Neural progenitor cell (in vitro differentiated cells): Measurements from ENCODE around the gene PERP. TPM values are rescaled to one million over a fixed set of nuclear protein-coding genes. Genes with fewer than 3 reads are reported as not detected.

ENCODE experiments used
- DNase-seq: peaks from one replicate; pipeline ENCODE4 v3.0.0-alpha.2; 2016; ENCODE audit warnings: low spot score
- H2AFZ ChIP-seq: fragments of 200-600 bp; sonication (generic); replicated peaks from 2 replicates; pipeline ENCODE4 v1.6.1; 2016; ENCODE audit warnings: antibody characterized with exemption
- H3F3A ChIP-seq: fragments of 200-600 bp; sonication (generic); 2 replicates; pipeline ENCODE4 v1.6.1; 2016; ENCODE audit warnings: antibody characterized with exemption, low read depth
- H3K27ac ChIP-seq: fragments of 200-600 bp; sonication (generic); 2 replicates; pipeline ENCODE4 v1.5.1; 2016; ENCODE audit warnings: mild to moderate bottlenecking
- H3K27me3 ChIP-seq: fragments of 200-600 bp; sonication (generic); 2 replicates; pipeline ENCODE4 v1.6.1; 2016; ENCODE audit warnings: mild to moderate bottlenecking, moderate library complexity
- H3K36me3 ChIP-seq: fragments of 200-600 bp; sonication (generic); 2 replicates; pipeline ENCODE4 v1.5.1; 2016
- H3K4me1 ChIP-seq: fragments of 200-600 bp; sonication (generic); 2 replicates; pipeline ENCODE4 v1.6.1; 2016; ENCODE audit warnings: mixed run types
- H3K4me2 ChIP-seq: fragments of 200-600 bp; sonication (generic); 2 replicates; pipeline ENCODE4 v1.6.1; 2016
- H3K4me3 ChIP-seq: fragments of 200-600 bp; sonication (generic); 2 replicates; pipeline ENCODE4 v1.5.1; 2016
- H3K79me2 ChIP-seq: fragments of 200-600 bp; sonication (generic); 2 replicates; pipeline ENCODE4 v1.6.1; 2016; ENCODE audit warnings: low read depth
- H3K9ac ChIP-seq: fragments of 200-600 bp; sonication (generic); 2 replicates; pipeline ENCODE4 v1.6.1; 2016
- H3K9me3 ChIP-seq: fragments of 200-600 bp; sonication (generic); 2 replicates; pipeline ENCODE4 v1.5.1; 2016; ENCODE audit warnings: low read depth
- H4K20me1 ChIP-seq: fragments of 200-600 bp; sonication (generic); 2 replicates; pipeline ENCODE4 v1.6.1; 2016; ENCODE audit warnings: low read depth
- H3K27ac Mint-ChIP-seq: 3 replicates; pipeline ENCODE4 v1.8.0; 2021; ENCODE audit warnings: mixed read lengths
- H3K27me3 Mint-ChIP-seq: 2 replicates; pipeline ENCODE4 v1.8.0; 2022; ENCODE audit warnings: low read depth, mild to moderate bottlenecking, inconsistent platforms, moderate library complexity, mixed read lengths; ENCODE audit not compliant: insufficient read depth
- H3K36me3 Mint-ChIP-seq: 3 replicates; pipeline ENCODE4 v1.8.0; 2021; ENCODE audit warnings: mixed read lengths
- H3K4me1 Mint-ChIP-seq: 3 replicates; pipeline ENCODE4 v1.8.0; 2021; ENCODE audit warnings: mixed read lengths
- H3K4me3 Mint-ChIP-seq: 3 replicates; pipeline ENCODE4 v1.8.0; 2021; ENCODE audit warnings: mild to moderate bottlenecking, moderate library complexity, mixed read lengths
- H3K9me3 Mint-ChIP-seq: 3 replicates; pipeline ENCODE4 v1.8.0; 2020; ENCODE audit warnings: mixed read lengths
- EZH2 ChIP-seq: fragments of 200-600 bp; sonication (generic); IDR thresholded peaks from 2 replicates; pipeline ENCODE4 v1.6.1; 2017; ENCODE audit warnings: antibody characterized with exemption, mild to moderate bottlenecking, moderate library complexity
- EZH2phosphoT487 ChIP-seq: fragments of 200-600 bp; sonication (generic); IDR thresholded peaks from 2 replicates; pipeline ENCODE4 v1.6.1; 2017; ENCODE audit warnings: antibody characterized with exemption
- total RNA-seq: library from RNA; depleted of rRNA; stranded (reverse); fragments of >200 nt; gene quantifications from 2 replicates; pipeline ENCODE4 v1.2.3, GENCODE V29; 2015; ENCODE audit warnings: low replicate concordance
- TF ChIP-seq, protein P1 (sequence below): fragments of 200-600 bp; sonication (generic); IDR thresholded peaks from 2 replicates; pipeline ENCODE4 v1.5.1; 2017; ENCODE audit warnings: antibody characterized with exemption, mild to moderate bottlenecking

PERP gene
- total RNA-seq, 1 donor from 2014 or later: 35.4 TPM

DNA sequence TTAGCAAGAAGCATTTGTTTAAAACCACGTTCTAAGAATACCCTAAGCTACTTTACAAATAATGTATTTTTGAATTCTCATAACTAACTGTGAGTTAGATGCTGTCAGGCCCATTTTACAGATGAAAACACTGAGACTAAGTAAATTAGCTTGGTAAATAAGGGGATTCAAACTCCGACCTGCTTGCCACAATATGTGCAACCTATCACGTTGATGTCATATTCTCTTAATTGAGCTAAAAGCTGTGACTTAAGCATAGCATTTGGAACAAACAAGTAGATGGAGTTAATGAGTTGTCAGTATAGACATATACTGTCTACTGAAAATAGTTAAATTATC lies 9.4 kb upstream of the PERP start:
- H3K9ac ChIP-seq: no peak overlapping the region
- Mint-ChIP-seq H3K27me3 (no peaks in the 10 kb centered on the region), H3K4me1 (peaks cover 6% of the 10 kb centered on the region), H3K36me3 (no peaks in the 10 kb centered on the region), H3K4me3 (no peak overlapping the region), H3K27ac (no peak overlapping the region), H3K9me3 (no peaks in the 10 kb centered on the region)
- no peak overlapping the region for H2AFZ ChIP-seq
- no peak for DNase-seq
- no peaks in the 10 kb centered on the region for H3K36me3 ChIP-seq
- no peak overlapping the region for H3K27ac ChIP-seq
- no peaks in the 10 kb centered on the region for H3K9me3 ChIP-seq
- H4K20me1 ChIP-seq: no peaks in the 10 kb centered on the region
- no peaks in the 10 kb centered on the region for H3F3A ChIP-seq
- TF ChIP-seq, protein P1, sequence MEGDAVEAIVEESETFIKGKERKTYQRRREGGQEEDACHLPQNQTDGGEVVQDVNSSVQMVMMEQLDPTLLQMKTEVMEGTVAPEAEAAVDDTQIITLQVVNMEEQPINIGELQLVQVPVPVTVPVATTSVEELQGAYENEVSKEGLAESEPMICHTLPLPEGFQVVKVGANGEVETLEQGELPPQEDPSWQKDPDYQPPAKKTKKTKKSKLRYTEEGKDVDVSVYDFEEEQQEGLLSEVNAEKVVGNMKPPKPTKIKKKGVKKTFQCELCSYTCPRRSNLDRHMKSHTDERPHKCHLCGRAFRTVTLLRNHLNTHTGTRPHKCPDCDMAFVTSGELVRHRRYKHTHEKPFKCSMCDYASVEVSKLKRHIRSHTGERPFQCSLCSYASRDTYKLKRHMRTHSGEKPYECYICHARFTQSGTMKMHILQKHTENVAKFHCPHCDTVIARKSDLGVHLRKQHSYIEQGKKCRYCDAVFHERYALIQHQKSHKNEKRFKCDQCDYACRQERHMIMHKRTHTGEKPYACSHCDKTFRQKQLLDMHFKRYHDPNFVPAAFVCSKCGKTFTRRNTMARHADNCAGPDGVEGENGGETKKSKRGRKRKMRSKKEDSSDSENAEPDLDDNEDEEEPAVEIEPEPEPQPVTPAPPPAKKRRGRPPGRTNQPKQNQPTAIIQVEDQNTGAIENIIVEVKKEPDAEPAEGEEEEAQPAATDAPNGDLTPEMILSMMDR: no peak
- TF ChIP-seq EZH2phosphoT487: no peak
- TF ChIP-seq EZH2: no peak
- H3K79me2 ChIP-seq: no peaks in the 10 kb centered on the region
- no peak overlapping the region for H3K4me2 ChIP-seq
- H3K27me3 ChIP-seq: no peaks in the 10 kb centered on the region
- H3K4me1 ChIP-seq: no peaks in the 10 kb centered on the region
- H3K4me3 ChIP-seq: no peak overlapping the region

DNA sequence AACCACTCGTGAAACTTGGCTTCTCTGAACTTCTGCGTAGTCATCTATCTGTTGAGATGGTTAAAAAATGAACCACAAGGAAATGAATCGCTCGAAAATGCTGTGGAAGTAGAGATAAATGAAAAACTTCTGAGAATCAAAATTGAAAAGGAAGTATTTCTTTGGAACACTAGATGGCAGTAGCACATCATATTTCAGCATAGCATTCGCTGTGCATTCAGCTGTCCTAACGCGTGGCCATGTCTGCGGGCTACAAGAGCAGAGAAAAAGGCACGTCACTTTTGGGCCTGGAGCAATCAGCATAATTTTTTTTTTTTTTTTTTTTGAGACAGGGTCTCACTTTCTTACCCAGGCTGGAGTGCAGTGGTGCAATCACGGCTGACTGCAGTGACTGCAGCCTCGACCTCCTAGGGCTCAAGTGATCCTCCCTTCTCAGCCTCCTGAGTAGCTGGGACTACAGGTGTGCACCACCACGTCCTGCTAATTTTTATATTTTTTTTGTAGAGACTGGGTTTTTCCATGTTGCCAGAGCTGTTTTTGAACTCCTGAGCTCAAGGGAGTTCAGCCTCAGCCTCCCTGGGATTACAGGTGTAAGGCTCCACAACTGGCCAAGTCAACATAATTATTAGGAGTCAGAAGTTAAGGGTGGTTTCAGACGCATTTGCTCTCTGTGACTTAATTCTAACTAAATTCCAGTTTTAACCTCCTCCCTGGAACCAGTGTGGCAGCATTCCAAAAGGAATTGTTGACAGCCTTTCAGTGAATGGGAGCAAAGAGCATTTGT lies 8.8 kb upstream of the PERP start:
- no peaks in the 10 kb centered on the region for H3K27me3 Mint-ChIP-seq
- Histone ChIP-seq H2AFZ (no peak overlapping the region), H3K79me2 (no peaks in the 10 kb centered on the region), H3K9me3 (no peaks in the 10 kb centered on the region), H3F3A (no peaks in the 10 kb centered on the region), H3K36me3 (no peaks in the 10 kb centered on the region), H3K27ac (no peak overlapping the region), H3K4me2 (no peak overlapping the region), H3K4me3 (no peak overlapping the region), H4K20me1 (no peaks in the 10 kb centered on the region), H3K9ac (no peak overlapping the region), H3K27me3 (no peaks in the 10 kb centered on the region), H3K4me1 (no peaks in the 10 kb centered on the region)
- TF ChIP-seq EZH2phosphoT487 (no peak), EZH2 (no peak)
- TF ChIP-seq, protein P1: peak; percentile 83
- H3K27ac Mint-ChIP-seq: no peak overlapping the region
- H3K4me1 Mint-ChIP-seq: peaks cover 6% of the 10 kb centered on the region
- H3K4me3 Mint-ChIP-seq: no peak overlapping the region
- no peaks in the 10 kb centered on the region for H3K9me3 Mint-ChIP-seq
- DNase-seq: peak; percentile 81
- no peaks in the 10 kb centered on the region for H3K36me3 Mint-ChIP-seq

DNA sequence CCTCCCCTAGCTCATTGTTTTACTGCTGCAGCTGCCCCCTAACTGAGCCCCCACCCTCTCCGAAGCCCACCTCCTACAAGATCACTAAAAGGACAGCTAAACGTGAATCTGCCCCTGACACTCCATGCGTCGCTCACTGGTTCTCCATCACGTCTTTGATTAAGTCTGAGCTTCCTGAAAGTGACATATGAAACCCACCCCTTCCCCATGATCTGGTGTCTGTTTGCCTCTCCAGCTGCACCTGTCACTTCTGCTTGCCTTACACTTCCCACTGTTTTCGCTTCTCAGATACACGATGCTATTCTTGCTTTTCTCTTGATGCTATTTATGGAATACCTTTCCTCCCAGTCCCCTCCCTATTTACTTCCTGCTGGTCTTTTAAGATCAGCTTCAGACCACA lies 8.0 kb upstream of the PERP start:
- Histone ChIP-seq H3K36me3 (no peaks in the 10 kb centered on the region), H3K4me1 (no peaks in the 10 kb centered on the region), H4K20me1 (no peaks in the 10 kb centered on the region), H3K79me2 (no peaks in the 10 kb centered on the region), H3K27ac (no peak overlapping the region), H3K9me3 (no peaks in the 10 kb centered on the region), H3K4me2 (no peak overlapping the region), H3K9ac (no peak overlapping the region), H3K27me3 (no peaks in the 10 kb centered on the region), H3F3A (no peaks in the 10 kb centered on the region), H3K4me3 (no peak overlapping the region), H2AFZ (peak overlapping the region; percentile 4)
- H3K9me3 Mint-ChIP-seq: no peaks in the 10 kb centered on the region
- no peaks in the 10 kb centered on the region for H3K36me3 Mint-ChIP-seq
- H3K4me3 Mint-ChIP-seq: no peak overlapping the region
- no peak overlapping the region for H3K27ac Mint-ChIP-seq
- no peak for TF ChIP-seq EZH2phosphoT487
- TF ChIP-seq EZH2: no peak
- TF ChIP-seq, protein P1: no peak
- peaks cover 6% of the 10 kb centered on the region for H3K4me1 Mint-ChIP-seq
- no peak for DNase-seq
- H3K27me3 Mint-ChIP-seq: no peaks in the 10 kb centered on the region
